Hematopoietic multipotent progenitor cell treated with erythropoietin and hydrocortisone succinate and interleukin-3 and kit ligand, for 8 days (in vitro differentiated cells): Measurements from ENCODE around the gene SLC43A2.
"Not testable (repeated sequence)": the region's sequence is repeated elsewhere in the genome, so short reads cannot be mapped to it uniquely, and the experiment has no call there.

Experiments
- DNase-seq: peaks from one replicate; pipeline ENCODE4 v3.0.0-alpha.2; 2015

SLC43A2 gene

DNA sequence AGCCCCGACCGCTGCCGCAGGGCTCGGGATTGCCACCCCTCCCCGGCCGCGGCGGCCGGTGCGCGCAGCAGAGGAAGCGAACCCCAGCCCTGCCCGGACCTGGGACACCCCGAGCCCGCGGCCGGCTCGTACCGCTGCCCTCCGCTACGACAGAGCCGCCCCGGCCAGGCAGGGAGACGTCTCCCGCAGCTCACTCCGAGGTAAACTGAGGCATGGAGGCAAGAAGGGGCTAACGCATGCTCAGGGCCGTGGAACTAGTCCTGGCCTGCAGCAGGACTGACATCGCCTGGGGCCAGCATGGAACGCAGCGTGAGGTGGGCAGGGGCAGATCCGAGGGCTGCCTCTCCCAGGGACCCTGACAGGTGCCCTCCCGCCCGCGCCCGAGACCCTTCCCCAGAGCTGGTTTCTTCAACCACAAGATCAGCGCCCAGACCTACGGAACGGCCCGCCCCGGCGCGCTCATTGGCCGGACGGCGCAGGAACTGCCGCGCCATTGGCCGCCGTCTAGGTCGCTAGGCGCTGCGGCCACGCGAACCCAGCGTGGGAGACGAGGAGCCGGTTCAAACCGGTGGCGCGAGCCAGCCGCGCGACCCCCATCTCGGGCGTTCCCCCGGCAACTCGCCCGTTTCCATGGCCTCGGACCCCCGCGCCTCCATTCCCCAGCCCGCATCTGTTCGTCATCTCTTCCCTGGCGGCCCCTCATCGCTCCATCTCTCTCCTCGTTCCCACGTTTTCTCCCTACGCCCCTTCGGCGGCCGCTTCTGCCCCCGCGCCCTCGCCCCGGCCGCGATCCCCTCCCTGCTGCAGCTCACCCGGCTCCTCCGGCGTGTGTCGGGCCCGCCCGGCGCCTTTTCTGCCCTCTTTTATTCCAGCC, at the start of gene SLC43A2:
Gene SLC43A2, minus strand, starts transcription at position 853 of the 874 bp plus-strand sequence. CDS start 960 bp downstream, outside the sequence.
- peak; percentile 79 for DNase-seq

- DNase-seq = no peak
Measured at GRCh38 chr17:1676401-1676800, 47.8 kb upstream of the SLC43A2 start.

DNA sequence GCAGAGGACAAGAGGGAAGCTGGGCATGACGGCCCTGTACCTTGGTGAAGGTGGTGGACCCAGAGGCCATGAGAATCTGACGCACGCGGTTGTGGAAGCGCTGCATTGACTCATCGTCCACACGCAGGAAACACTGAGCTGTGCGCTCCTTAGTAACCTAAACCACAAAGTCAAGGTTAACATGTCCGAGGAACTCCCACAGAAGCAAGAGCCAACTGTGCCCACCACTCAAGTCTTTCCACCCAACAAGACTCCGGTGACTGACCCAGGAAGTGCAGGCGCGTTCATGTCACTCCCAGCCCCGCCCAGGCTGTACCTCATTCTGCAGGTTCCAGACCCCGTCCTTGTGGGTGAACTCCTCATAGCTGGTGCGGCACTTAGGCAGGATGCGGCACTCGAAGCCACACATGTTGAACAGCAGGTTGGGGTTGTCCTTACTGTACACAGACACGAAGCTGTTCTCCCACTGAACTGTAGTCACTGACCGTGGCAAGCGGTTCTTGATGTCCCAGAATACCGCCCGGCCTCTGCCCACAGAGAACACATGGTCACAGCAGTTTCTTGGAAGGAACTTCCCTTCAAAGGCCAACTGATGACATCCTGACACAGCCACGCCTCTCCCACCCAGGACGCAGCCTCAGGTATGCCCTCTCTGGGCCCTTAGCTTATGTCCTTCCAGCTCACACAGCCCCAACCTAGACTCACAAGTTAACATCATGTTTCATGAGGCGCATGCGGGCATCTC, 44.6 kb upstream of the SLC43A2 start:
- no peak for DNase-seq

DNA sequence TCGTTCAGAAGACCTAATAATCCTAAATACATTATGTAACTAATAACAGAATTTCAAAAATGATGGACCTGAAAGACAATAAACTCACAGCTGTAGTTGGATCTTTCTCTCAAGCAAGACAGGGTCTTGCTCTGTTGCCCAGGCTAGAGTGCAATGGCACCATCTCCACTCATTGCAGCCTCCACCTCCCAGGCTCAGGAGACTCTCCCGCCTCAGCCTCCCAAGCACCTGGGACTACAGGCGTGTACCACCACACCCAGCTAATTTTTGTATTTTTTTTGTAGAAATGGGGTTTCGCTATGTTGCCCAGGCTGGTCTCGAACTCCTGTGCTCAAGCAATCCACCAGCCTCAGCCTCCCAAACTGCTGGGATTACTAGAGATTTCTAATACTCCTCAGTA, 35.3 kb upstream of the SLC43A2 start:
- DNase-seq = not testable (repeated sequence)

- no peak for DNase-seq
Measured at GRCh38 chr17:1661045-1661444, 32.4 kb upstream of the SLC43A2 start.

- DNase-seq = no peak
Measured at GRCh38 chr17:1658100-1658499, 29.5 kb upstream of the SLC43A2 start.

DNA sequence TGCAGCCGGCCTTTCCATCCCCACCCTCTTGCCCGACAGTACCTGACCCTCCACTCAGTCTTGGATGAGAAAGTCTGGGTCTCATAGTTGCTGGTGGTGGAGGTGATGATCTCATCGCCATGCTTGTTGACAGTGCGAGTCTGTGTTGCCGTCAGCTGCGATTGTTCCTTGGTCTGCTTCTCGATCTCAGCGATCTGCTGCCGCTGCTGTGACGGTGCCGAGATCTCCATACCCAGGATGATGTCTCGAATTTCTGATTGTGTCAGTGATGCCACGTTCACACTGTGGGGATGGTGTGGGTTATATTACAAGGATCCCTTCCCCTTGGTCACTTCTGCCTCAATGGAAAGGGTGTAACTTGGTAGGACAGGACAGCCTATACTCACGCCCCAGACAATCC, 25.1 kb upstream of the SLC43A2 start:
- DNase-seq = no peak

- not testable (repeated sequence) for DNase-seq
Measured at GRCh38 chr17:1652794-1653193, 24.2 kb upstream of the SLC43A2 start.

- DNase-seq = no peak
Measured at GRCh38 chr17:1651559-1651844, 22.9 kb upstream of the SLC43A2 start.

DNA sequence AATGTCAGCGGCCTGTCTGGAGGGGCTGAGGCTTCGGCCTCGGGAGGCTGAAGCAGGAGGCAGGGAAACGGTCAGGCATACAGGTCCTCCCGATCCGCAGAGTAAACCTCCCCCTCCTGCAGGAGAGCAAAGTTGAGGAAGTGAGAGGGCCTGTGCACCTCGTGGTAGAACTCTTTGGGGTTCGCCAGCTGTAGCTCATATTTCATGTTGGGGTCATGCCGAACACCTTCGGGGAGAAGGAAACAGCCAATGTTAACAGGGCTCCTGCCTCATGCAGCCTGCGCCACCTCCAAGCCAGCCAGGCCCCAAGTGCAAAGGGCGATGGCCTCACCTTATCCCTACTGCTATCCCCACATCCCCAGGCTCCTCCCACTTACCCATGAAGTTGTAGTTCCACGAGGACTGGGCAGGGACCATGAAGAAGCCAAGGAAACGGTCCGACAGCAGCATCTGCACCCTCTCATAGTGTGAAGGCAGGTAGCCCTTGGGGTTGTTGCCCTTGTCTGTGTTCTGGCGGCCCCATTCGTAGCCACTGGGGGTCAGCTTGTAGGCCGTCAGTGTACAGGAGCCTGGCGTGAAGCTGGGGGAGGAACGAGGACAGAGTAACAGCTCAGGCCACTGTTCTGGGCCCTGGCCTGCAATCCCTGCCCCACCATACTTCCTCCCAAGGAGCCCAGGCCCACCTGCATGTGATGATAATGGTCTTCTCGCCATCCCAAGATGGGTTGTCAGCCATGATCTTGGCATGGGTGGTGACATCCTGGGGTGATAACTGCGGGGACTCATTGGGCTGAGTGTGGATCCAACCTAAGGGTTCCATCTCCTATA, 22.3 kb upstream of the SLC43A2 start:
- DNase-seq = no peak

GRCh38 chr17:1649844-1650501, 21.3 kb upstream of the SLC43A2 start, which contains the start of gene RILP:
Gene RILP (minus strand): TSS chr17:1649866. CDS start chr17:1649804, 62 bp downstream.
- DNase-seq = peak; percentile 97

GRCh38 chr17:1648963-1649843, 20.6 kb upstream of the SLC43A2 start:
- DNase-seq = peak; percentile 93

GRCh38 chr17:1648173-1648962, 19.7 kb upstream of the SLC43A2 start:
- peak; percentile 49 for DNase-seq

- DNase-seq = no peak
Measured at GRCh38 chr17:1647802-1648171, 19.2 kb upstream of the SLC43A2 start.

- DNase-seq = no peak
Measured at GRCh38 chr17:1646199-1646875, 17.7 kb upstream of the SLC43A2 start.

DNA sequence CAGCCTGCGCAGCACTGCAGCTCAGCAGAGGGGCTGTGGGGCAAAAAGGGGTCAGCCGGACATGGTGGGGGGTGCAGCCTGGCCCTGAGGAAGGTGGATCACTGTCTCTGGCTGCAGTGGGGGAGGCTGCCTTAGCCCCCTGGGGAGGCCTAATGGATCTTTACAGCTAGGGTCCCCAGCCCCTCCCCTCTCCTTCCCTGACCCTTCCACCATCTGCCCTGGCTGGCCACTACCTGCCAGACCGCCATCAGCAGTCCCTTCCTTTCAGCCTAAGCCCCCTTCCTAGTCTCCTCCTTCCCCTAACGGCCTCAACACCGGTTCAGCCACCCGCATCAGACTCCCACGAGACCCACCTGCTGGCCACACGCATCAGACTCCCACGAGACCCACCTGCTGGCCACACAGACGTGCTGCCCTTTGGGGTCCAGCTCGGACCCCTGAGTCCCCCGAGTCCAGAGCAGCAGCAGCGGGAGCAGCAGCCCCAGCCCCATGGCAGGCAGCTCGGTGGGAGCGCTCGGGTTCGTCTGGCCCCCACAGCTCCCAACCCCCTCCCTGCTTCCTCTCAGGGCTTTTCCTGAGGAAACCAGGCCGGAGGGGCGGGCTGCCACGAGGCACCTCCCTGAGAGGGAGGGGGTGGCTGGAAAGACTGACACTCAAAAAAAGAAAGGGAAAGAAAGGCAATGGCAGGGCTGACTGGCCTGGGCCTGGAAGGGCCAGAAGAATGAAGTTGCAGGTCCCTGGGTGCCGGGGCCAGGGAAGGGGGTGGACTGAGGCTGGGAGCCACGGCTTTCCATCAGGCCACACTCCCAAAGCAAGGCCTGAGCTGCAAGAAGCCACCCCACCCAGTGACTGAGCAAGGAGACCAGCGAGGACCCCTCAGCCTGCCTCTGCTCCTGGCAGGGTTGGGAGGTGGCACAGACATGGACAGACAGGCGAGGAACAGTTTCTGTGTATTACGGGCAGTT, 16.9 kb upstream of the SLC43A2 start, which contains the start of gene SCARF1:
Gene SCARF1, minus strand, starts transcription at position 526 of the 965 bp plus-strand sequence. Its CDS starts 35 bp downstream, at position 491.
- DNase-seq = no peak

DNA sequence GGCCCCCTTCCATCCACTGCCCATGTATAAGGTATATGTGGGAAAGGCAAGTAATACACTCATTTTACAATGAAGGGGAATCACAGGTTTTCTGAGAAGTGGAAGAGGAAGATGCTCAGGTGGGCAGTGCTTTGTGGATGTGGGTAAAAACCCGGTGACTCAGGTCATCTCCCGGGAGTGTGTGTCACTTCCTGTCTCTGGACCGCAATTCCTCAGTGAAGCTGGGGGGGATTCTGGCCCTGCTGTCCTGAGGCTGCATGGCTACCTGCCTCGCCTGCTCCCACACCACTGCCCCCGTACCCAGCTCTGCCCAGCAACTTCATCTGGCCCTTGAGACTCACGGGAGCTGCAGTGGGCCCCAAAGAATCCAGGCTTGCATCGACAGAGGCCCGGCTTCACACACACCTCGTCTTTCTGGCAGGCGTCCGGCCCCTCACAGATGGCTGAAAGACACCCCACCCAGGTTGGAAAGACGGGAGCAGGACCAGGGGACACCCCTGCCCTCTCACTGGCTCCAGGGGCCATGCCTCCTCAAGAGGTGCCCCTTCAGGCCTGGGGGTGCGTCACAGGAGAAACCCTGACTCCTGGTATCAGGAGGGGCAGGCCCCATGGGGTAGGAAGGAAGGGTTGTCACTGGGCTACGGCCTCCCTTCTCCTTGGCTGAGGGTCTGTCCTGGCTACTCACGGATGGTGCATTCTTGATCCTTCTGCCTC, 16.0 kb upstream of the SLC43A2 start:
- no peak for DNase-seq

DNA sequence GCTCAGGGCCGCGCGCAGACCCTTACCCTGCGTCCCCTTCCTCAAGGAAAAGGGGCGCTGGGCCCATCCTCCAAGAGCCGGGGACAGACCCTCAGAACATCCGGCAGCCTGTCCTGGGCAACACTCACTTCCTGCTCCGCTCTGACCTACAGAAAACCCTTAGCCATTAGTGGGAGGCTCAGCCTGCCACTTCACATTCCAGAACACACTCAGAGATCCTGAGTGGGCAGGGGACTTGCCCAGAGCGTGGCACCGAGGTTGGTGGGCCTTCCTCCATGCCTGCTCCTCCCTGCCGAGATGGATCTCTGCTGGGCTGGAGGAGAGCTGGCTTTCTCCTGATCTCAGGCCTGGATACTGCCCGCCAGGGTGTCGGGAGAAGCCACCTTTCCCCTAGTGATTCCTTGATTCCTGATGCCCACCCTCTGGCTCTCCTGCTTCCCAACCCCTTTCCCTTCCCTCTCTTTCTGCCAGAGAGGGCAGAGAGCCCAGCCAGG, 15.4 kb upstream of the SLC43A2 start:
- DNase-seq = no peak
